Psoas muscle (tissue), 8 donors: Measurements from ENCODE around the gene PACS1. TPM values are rescaled to one million over a fixed set of nuclear protein-coding genes. Genes with fewer than 3 reads are reported as not detected.

Experiments used
- ATAC-seq, 4 donors: fragments of 200-7000 bp; cut with Tn5 transposase; one replicate each; pipeline ENCODE4 v1.9.1; 2020; ENCODE audit warnings: moderate library complexity in 3 of 4, mild to moderate bottlenecking in 2 of 4
- DNase-seq, 2 donors: peaks; one replicate each; pipeline ENCODE4 v3.0.0-alpha.2; 2020
- H3K27ac ChIP-seq: fragments of 200-600 bp; one replicate; pipeline ENCODE4 v1.8.0; 2022
- H3K27me3 ChIP-seq, 3 donors: fragments of 200-600 bp in 1 of 3; one replicate each; pipeline versions ENCODE4 v1.6.1 to v1.8.0; 2013 to 2022; ENCODE audit warnings: low read length in 2 of 3, mild to moderate bottlenecking in 2 of 3, moderate library complexity in 1 of 3; ENCODE audit not compliant: insufficient read depth in 3 of 3
- H3K36me3 ChIP-seq, 2 donors: fragments of 200-600 bp in 1 of 2; one replicate each; pipeline versions ENCODE4 v1.6.1 to v1.8.0; 2013 to 2022; ENCODE audit warnings: low read depth in 1 of 2, mild to moderate bottlenecking in 1 of 2, moderate library complexity in 1 of 2; ENCODE audit not compliant: insufficient read depth in 1 of 2
- H3K4me1 ChIP-seq: fragments of 200-600 bp; one replicate; pipeline ENCODE4 v1.8.0; 2022
- H3K4me3 ChIP-seq: fragments of 200-600 bp; one replicate; pipeline ENCODE4 v1.8.0; 2022; ENCODE audit warnings: mild to moderate bottlenecking
- H3K9me3 ChIP-seq: fragments of 200-600 bp; one replicate; pipeline ENCODE4 v1.8.0; 2022
- WGBS, 3 donors: extraction: QIAGEN DNeasy Blood & Tissue Kit; methylation state at CpG; one replicate each; pipeline versions ENCODE4 v1.1.6 to v1.1.7; 2013; 5-methylcytosine and 5-hydroxymethylcytosine counted together
- intact Hi-C, 2 donors: fragments of 100-400 bp; cut with DNase I; formaldehyde crosslinking; loops; one replicate each; pipeline versions ENCODE4 v1.11.0 to v1.14.2; 2022
- polyA plus RNA-seq, 3 donors: library from polyadenylated mRNA; stranded (reverse); fragments of 200-250 nt; gene quantifications; one replicate each; pipeline ENCODE4 v1.2.3, GENCODE V29; 2013
- total RNA-seq, 4 donors: library from RNA; stranded (reverse); fragmentation: NEBNext Ultra II Directional in 2 of 4; extraction: Animal tissue kit (Norgen Biotek cat#: 25700) in 2 of 4; gene quantifications; one replicate each; pipeline versions ENCODE4 v1.2.1 to v1.2.4, GENCODE V29; 2021 to 2023
- TF ChIP-seq, protein P1 (sequence below): fragments of 200-600 bp; IDR thresholded peaks from one replicate; pipeline ENCODE4 v1.8.0; 2022; ENCODE audit warnings: antibody characterized with exemption
- donor health status: healthy with polysubstance abuse.
- donor health status: DM: no; HTN: no; CAD: no; lungs with moderate emphysema.
- donor health status: Bipolar disorder and iron deficiency.
- donor health status: healthy.
- donor health status: DM: yes; HTN: yes; CAD: no.
- donor health status: DM: no; HTN: no; CAD: no.
- donor health status: DM: no; HTN: no; CAD: no.
- donor health status: DM: yes; HTN: yes; CAD: no.

Gene PACS1
- total and polyA plus RNA-seq, 7 donors: 7.4 to 27.8 (median 16.3) TPM

DNA sequence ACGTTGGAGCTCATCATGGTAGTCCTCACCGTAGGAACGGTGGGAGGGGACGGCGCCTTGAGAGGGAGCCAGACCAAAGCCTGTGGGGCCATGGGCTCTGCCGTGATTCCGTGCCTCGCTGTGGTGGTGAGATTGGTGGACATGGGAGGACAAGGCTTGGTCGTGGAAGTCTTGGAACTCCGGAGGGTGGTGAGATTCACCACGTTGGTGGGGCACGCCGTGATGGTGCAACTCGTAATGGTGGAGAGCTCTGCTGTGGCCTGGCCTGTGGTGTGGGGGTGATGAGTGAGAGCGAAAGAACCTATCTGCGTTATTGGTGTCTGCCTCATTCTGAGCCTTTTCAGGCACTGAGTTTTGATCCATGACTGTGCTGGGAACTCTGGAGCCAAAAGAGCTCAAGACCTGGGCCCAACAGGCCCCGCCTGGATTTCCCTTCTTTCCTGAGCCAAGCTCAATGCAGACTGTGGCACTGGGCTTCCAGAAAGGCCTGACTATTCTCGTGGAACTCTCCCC is 44.0 kb upstream of the PACS1 start, which contains the start of gene CATSPER1:
CATSPER1 (minus strand) TSS at position 463 of the 513 bp plus-strand sequence; CDS start at position 363, 100 bp downstream.
- H3K9me3 ChIP-seq: no peaks in the 10 kb centered on the region
- H3K36me3 ChIP-seq: no peaks in the 10 kb centered on the region
- no peaks in the 10 kb centered on the region for H3K27me3 ChIP-seq
- no peak within 1 kb of the TSS for H3K27ac ChIP-seq
- TF ChIP-seq, protein P1, sequence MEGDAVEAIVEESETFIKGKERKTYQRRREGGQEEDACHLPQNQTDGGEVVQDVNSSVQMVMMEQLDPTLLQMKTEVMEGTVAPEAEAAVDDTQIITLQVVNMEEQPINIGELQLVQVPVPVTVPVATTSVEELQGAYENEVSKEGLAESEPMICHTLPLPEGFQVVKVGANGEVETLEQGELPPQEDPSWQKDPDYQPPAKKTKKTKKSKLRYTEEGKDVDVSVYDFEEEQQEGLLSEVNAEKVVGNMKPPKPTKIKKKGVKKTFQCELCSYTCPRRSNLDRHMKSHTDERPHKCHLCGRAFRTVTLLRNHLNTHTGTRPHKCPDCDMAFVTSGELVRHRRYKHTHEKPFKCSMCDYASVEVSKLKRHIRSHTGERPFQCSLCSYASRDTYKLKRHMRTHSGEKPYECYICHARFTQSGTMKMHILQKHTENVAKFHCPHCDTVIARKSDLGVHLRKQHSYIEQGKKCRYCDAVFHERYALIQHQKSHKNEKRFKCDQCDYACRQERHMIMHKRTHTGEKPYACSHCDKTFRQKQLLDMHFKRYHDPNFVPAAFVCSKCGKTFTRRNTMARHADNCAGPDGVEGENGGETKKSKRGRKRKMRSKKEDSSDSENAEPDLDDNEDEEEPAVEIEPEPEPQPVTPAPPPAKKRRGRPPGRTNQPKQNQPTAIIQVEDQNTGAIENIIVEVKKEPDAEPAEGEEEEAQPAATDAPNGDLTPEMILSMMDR: no peak
- H3K4me3 ChIP-seq: no peak within 1 kb of the TSS
- intact Hi-C loops: no loop called here
- DNase-seq: no peak
- no peak for ATAC-seq
- 83 to 90% (median 86%) methylated on average over 18 of the region's 18 CpGs for WGBS, 3 donors
- peaks cover 8% of the 10 kb centered on the region for H3K4me1 ChIP-seq

DNA sequence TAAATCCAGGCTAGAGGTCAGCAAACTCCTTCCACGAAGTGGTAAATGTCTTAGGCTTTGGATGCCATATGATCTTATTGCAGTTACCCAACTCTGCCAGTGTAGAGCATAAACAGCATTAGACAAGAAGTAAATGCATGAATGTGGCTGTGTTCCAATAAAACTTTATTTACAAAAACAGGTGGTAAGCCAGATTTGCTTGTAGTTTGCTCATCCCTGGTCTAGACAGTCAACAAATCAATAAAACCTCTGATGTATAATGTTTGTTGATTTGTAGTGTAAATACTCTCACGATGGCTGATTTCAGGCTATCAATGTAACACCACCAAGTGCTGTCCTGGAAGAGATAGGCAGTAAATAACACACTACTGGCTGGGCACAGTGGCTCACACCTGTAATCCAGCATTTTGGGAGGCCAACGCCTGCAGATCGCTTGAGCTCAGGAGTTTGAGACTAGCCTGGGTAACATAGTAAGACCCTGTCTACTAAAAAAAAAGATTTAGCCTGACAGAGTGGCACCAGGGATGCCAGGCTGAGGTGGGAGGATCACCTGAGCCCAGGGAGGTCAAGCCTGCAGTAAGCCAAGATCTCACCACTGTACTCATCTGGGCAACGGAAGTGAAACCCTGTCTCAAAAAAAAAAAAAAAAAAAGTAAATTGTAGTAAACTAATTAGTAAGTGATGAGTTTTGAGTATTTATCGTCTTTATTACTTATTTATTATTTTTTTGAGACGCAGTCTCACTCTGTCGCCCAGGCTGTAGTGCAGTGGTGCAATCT is 36.9 kb upstream of the PACS1 start:
- no peak overlapping the region for H3K4me3 ChIP-seq
- ATAC-seq: no peak
- H3K36me3 ChIP-seq: no peaks in the 10 kb centered on the region
- TF ChIP-seq, protein P1: no peak
- no peaks in the 10 kb centered on the region for H3K9me3 ChIP-seq
- DNase-seq: no peak
- H3K4me1 ChIP-seq: no peaks in the 10 kb centered on the region
- intact Hi-C loops: no loop called here
- peaks cover 0 to 1% (median 0%) of the 10 kb centered on the region in 3 donors for H3K27me3 ChIP-seq
- WGBS, 3 donors: 83 to 84% (median 83%) methylated on average over 8 of the region's 8 CpGs
- H3K27ac ChIP-seq: no peak overlapping the region

DNA sequence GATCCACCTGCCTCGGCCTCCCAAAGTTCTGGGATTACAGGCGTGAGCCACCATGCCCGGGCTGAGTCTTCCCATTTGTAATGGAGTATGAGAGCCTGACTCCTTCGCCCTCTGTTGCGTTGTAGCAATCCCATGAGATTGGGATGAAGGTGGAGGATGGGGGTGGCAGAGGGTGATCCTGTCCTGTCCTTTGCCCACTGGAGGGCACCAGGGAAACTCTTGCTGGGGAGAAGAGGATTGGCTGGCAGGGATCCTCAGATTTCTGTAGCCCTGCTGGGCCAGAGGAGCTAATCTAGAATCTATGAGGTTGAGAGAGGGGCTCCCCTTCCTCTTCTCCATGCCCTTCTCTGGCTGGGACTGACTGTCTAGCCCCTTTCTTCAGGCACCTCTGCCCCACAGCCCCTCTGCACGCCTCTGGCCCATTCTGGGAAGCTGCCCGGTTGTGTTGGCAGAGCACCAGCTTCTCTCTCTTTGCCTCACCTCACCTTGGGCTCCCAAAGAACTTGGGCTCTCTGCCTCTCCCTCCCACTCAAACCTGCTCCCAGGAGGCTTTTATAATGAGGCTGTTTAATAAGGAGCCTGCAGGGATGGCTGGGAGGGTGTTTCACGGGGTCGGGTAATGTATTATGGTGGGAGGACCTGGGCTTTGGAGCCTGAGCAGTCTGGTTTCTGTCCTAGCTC is 34.3 kb upstream of the PACS1 start:
- ATAC-seq: no peak
- H3K27ac ChIP-seq: no peak overlapping the region
- H3K36me3 ChIP-seq: no peaks in the 10 kb centered on the region
- no peaks in the 10 kb centered on the region for H3K9me3 ChIP-seq
- no peak overlapping the region for H3K4me3 ChIP-seq
- no peak for DNase-seq
- no peaks in the 10 kb centered on the region for H3K4me1 ChIP-seq
- TF ChIP-seq, protein P1: no peak
- 61 to 74% (median 64%) methylated on average over 9 of the region's 9 CpGs for WGBS, 3 donors
- peaks cover 0 to 1% (median 0%) of the 10 kb centered on the region in 3 donors for H3K27me3 ChIP-seq
- intact Hi-C loops: no loop called here

DNA sequence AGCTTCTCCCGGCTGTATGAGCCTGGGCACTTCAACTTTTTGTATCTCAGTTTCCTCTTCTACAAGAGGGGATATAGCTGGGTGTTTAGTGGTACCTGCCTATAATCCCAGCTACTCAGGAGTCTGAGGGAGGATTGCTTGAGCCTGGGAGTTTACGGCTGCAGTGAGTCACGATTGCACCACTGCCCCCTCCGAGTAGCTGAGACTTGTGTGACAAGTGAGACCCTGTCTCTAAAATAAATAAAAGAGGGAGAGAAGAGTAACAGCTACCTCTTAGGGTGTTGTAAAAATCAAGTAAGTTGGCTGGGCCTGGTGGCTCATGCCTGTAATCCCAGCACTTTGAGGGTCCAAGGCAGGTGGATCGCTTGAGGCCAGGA is 33.8 kb upstream of the PACS1 start:
- Histone ChIP-seq H3K4me1 (no peaks in the 10 kb centered on the region), H3K27ac (no peak overlapping the region), H3K4me3 (no peak overlapping the region), H3K9me3 (no peaks in the 10 kb centered on the region), H3K36me3 (no peaks in the 10 kb centered on the region), H3K27me3 (peaks cover 0 to 1% (median 0%) of the 10 kb centered on the region in 3 donors)
- no peak for DNase-seq
- ATAC-seq: no peak
- TF ChIP-seq, protein P1: no peak
- intact Hi-C loops: no loop called here
- 74 to 88% (median 81%) methylated on average over 5 of the region's 5 CpGs for WGBS, 3 donors
